Measurements from ENCODE around the gene ERCC6L.
"Not testable (repeated sequence)": the region's sequence is repeated elsewhere in the genome, so short reads cannot be mapped to it uniquely, and the experiment has no call there.

Gene ERCC6L

DNA sequence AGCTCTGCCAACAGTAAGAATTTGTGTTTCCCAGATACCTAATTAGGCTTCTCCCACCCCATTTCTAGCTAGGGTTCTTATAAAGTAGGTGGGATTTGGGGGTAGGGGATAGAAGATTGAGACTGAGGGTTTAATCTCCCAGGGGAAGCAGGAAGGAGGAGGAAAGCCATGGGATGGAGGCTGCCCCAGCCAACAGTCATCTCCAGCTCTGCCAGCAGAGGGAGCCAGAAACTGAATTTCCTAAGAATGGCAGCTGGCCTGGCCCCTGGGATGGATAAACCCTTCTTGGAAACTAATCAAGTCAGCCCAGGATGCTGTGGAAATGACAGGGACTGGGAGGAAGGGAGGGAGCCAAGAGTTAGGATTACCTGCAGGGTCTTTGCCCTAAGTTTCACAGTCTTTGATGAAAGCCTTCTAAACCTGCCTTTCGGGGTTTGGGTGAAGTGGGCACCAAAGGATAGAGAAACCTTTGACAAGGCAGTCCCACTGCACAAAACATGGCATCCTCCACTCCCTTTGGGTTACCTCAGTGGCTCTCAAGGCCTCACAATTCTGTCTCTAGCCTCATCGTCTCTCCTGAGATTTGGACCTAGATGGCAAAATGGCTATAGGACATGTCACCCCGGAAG, 6.7 kb upstream of the ERCC6L start:
- no peak for DNase-seq (ENCODE audit: low spot score)

DNA sequence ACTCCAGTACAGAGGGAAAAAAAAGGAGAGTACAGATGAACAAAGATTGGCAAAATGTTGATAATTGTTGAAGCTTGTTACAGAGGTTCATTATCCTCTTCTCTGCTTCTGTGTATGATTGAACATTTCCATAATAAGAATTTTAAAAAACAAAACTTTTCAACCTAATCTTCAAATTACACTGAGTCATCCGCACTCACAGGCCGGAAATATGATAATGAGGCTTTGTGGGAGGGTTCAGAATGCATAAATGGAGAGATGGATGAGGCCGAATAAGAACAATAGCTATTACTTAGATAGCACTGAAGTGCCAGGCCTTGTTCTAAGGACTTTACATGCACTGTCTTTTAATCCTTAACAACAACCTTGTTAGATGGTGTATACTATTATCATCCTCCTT, 4.6 kb upstream of the ERCC6L start:
- DNase-seq (ENCODE audit: low spot score): no peak

DNA sequence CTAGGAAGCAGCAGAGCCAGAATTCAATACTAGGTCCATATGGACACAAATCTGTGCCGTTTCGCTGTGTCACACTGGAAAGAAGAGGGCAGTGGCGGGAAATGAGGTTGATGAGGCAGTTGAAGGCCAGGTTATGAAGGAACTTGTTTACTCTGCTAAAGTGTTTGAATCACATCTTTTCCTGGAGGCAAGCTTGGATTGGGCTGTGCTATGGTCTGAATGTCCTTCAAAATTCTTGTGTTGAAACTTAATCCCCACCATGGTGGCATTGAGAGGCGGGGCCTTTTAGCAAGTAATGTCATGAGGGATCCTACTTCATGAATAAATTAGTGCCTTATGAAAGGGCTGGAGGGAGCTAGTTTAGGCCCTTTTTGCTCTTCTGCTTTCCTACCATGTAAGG, 2.1 kb upstream of the ERCC6L start:
- no peak for DNase-seq (ENCODE audit: low spot score)

- no peak for DNase-seq (ENCODE audit: low spot score)
Observed at GRCh38 chrX:72238183-72238582, 644 bp downstream of the ERCC6L start.

GRCh38 chrX:72236841-72237240, 2.0 kb downstream of the ERCC6L start:
- no peak for DNase-seq (ENCODE audit: low spot score)

GRCh38 chrX:72230290-72230689, 8.5 kb downstream of the ERCC6L start:
- no peak for DNase-seq (ENCODE audit: low spot score)

- not testable (repeated sequence) for DNase-seq (ENCODE audit: low spot score)
Observed at GRCh38 chrX:72220375-72220774, 18.5 kb downstream of the ERCC6L start.

GRCh38 chrX:72216973-72217372, 21.9 kb downstream of the ERCC6L start:
- DNase-seq (ENCODE audit: low spot score): no peak

- DNase-seq (ENCODE audit: low spot score): no peak
Observed at GRCh38 chrX:72208126-72208800, 30.6 kb downstream of the ERCC6L start.

- DNase-seq (ENCODE audit: low spot score): no peak
Observed at GRCh38 chrX:72207366-72207765, 31.5 kb downstream of the ERCC6L start.

GRCh38 chrX:72205706-72206105, 33.1 kb downstream of the ERCC6L start:
- no peak for DNase-seq (ENCODE audit: low spot score)

- no peak for DNase-seq (ENCODE audit: low spot score)
Observed at GRCh38 chrX:72203421-72203820, 35.4 kb downstream of the ERCC6L start.

GRCh38 chrX:72202792-72203401, 35.9 kb downstream of the ERCC6L start:
- no peak for DNase-seq (ENCODE audit: low spot score)

DNA sequence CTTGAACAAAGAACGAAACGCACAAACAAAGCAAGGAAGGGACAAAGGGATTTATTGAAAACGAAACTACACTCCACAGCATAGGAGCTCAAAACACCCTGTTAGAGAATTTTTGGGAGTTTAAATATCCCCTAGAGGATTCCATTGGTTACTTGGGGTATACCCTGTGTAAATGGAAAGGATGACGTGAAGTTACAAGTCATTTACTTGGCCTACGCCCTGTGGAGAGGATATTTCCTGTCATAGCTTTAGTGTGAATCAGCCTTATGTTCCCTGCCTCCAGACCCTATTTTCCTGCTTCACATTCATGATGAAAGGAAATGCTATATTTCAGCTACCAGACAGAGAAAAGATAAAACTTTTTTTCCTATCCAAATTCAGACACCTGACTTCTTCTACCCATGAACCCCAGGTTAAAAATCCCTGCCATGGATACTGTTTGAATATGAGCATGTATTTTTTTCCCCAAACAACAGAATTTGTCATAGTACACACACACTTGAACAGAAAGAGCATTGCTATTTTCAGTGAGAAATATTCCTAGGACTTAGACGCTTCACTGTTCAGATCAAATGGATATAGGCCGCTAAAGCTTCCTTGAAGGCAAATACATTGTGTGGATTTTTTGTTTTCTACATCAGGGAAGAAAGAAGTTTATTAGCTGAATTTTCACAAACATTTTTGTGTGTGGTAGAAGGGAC, 36.8 kb downstream of the ERCC6L start:
- no peak for DNase-seq (ENCODE audit: low spot score)

DNA sequence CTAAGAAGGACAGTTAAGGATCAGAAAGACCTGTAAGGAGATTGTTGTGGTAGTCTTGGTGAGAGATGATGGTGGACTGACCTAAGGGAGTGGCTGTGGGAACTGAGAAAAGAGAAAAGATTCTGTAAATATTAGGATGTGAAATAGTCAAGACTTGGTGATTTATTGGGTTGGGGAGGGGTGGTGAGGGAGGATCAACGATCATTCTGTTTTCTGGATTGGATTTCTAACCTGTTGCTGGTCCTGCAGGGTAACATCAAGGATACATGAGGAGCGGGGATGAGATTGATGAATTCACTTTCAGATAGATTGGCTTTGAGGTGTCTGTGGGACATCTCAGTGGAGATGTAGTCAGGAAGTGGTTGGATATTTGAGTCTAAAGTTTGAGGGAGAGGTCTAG, 55.9 kb downstream of the ERCC6L start:
- DNase-seq (ENCODE audit: low spot score): no peak

- DNase-seq (ENCODE audit: low spot score): peak; percentile 91
Observed at GRCh38 chrX:72181178-72182125, 57.4 kb downstream of the ERCC6L start, which contains the start of gene PIN4. Gene PIN4 (plus strand): TSS chrX:72181757. CDS start chrX:72181786, 29 bp downstream.

DNA sequence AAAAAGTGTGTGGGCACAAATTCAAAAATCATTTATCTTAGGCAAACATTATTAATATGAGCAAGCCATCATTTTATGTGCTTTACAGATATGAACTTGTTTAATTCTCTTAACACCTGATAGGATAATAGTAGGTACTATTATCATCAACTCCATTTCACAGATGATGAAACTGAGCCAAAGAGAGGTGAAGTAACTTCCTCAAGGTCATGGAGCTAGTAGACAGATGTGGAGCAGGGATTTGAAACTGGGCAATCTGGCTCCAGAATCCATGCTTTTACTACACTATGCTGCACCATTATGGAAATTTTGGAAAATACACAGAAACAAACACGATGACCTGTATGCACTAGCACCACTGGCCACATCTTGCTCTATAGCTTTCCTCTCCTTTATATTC, 58.3 kb downstream of the ERCC6L start:
- DNase-seq (ENCODE audit: low spot score): no peak

DNA sequence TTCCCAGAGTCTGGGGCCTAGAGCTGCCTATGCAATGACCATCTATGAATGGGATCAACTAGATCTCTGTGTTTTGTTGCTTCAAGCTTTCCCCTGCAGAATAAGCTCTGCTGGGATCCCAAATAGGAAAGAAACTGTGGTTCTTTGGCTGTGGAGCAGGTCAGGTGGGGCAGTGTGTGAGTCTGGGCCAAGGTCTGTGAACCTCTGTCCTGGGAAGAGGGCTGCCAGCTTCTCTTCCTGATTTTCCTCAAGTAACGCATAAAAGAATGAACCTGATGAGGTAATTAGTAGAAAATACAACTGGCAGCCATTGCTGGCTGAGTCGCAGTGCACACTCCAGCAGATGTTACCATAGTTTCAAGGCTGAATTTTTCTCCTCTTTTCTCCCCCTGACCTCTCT, 61.8 kb downstream of the ERCC6L start:
- no peak for DNase-seq (ENCODE audit: low spot score)

DNA sequence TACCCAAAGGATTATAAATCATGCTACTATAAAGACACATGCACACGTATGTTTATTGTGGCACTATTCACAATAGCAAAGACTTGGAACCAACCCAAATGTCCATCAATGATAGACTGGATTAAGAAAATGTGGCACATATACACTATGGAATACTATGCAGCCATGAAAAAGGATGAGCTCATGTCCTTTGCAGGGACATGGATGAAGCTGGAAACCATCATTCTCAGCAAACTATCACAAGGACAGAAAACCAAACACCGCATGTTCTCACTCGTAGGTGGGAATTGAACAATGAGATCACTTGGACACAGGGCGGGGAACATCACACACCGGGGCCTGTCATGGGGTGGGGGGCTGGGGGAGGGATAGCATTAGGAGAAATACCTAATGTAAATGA, 62.5 kb downstream of the ERCC6L start:
- DNase-seq (ENCODE audit: low spot score): not testable (repeated sequence)

DNA sequence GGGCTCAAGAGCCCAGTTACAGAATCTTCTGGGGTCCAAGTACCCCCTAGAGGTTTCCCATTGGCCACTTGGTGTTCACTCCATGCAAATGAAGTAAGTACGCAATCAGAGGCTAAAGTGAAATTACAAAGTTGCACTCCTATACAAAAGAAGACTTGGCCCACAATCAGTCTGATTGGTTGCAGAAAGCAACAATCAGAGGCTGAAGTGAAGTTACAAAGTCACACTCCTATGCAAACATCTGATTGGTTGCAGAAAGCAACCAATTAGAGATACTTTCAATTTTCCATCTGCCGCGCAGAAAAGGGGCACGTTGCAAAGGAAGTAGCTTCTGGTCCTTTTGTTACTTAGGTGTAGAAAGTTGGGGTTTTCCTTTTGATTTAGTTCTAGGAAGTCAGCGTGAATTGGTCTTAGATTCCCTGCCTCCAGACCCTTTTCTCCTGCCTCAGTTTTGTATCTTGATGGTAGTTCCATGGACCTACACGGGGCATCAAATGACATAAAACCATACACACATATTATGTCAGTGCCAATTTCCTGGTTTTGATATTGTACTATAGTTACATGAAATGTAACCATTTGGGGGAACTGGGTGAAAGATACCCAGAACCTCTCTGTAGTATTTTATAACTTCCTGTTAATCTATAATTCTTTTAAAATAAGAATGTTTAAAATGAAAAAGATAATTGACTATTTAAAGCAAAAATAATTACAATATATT, 69.7 kb downstream of the ERCC6L start:
- no peak for DNase-seq (ENCODE audit: low spot score)

DNA sequence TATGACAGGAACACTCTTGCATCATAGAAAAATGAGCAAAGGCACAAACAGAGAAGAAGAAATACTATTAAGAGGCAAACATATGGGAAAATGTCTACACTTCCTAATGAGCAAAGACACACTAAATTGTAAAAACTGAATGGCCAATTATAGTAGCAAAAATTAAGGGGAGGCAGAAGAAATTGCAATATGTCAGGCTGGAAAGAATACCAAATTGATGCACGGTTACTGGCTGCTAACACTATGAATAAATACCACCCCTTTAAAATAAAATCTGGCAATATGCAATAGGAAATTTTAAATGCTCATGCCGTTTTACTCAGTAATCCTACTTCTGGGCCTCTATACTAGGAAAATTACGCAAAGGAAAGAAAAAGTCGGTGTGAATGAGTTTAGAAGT, 73.3 kb downstream of the ERCC6L start:
- no peak for DNase-seq (ENCODE audit: low spot score)

Data from left forelimb (tissue), 1 donor.